ENCODE data around the gene TMEM163.

- TF ChIP-seq CTCF (IDR thresholded peaks at IDR 0.05) (no peak), POLR2A (IDR thresholded peaks at IDR 0.05) (no peak)
Measured at GRCh38 chr2:134453476-134453875, 265.3 kb downstream of the TMEM163 start.
